Caco-2 (cell line): Measurements from ENCODE around the gene SMYD3. TPM values are rescaled to one million over a fixed set of nuclear protein-coding genes. Genes with fewer than 3 reads are reported as not detected.

Source experiments
- BruUV-seq: library from RNA; stranded (reverse); fragments of 400-500 nt; replicated peaks from 2 replicates; lab custom pipeline; 2021; lab: Mats Ljungman, UMichigan
- CTCF ChIA-PET: fragments of 300-600 bp; sonication (Branson Sonifier 250); formaldehyde crosslinking; loops from one replicate; lab custom pipeline; 2022; ENCODE audit warnings: antibody characterized with exemption; lab: Charles Lee
- POLR2A ChIA-PET: fragments of 300-600 bp; sonication (Branson Sonifier 250); formaldehyde crosslinking; loops from one replicate; lab custom pipeline; 2022; ENCODE audit warnings: antibody characterized with exemption; lab: Charles Lee
- DNase-seq, 2 experiments: peaks; one replicate each; pipeline versions ENCODE4 v3.0.0 to v3.0.0-alpha.2; 2020 to 2022
- H3K27me3 ChIP-seq: replicated peaks from 2 replicates; pipeline ENCODE4 v1.6.0; 2011; ENCODE audit warnings: low read length; ENCODE audit not compliant: control insufficient read depth, insufficient read depth
- H3K36me3 ChIP-seq: 2 replicates; pipeline ENCODE4 v1.5.1; 2011; ENCODE audit warnings: low read length; ENCODE audit not compliant: control insufficient read depth, insufficient read depth
- H3K4me1 ChIP-seq: fragments of 250-450 bp; sonication (Bioruptor Pico); 2 replicates; pipeline ENCODE4 v1.5.1; 2020; ENCODE audit warnings: mild to moderate bottlenecking
- H3K4me3 ChIP-seq: 2 replicates; pipeline ENCODE4 v1.5.1; 2011; ENCODE audit warnings: low read depth, mild to moderate bottlenecking, control low read depth, low read length
- H3K9me3 ChIP-seq: fragments of 250-450 bp; sonication (Bioruptor Pico); 2 replicates; pipeline ENCODE4 v1.5.1; 2020; ENCODE audit warnings: mild to moderate bottlenecking, moderate library complexity
- H3K27ac Mint-ChIP-seq: one replicate; pipeline ENCODE4 v1.8.0; 2022; ENCODE audit warnings: mixed read lengths; ENCODE audit not compliant: unreplicated experiment
- H3K27me3 Mint-ChIP-seq: one replicate; pipeline ENCODE4 v1.8.0; 2022; ENCODE audit warnings: mixed read lengths; ENCODE audit not compliant: insufficient read depth, unreplicated experiment
- H3K36me3 Mint-ChIP-seq: one replicate; pipeline ENCODE4 v1.8.0; 2022; ENCODE audit warnings: mild to moderate bottlenecking, mixed read lengths; ENCODE audit not compliant: insufficient read depth, unreplicated experiment
- H3K4me1 Mint-ChIP-seq: one replicate; pipeline ENCODE4 v1.8.0; 2022; ENCODE audit warnings: low read depth, mixed read lengths; ENCODE audit not compliant: unreplicated experiment
- H3K4me3 Mint-ChIP-seq: one replicate; pipeline ENCODE4 v1.8.0; 2022; ENCODE audit warnings: mild to moderate bottlenecking, moderate library complexity, mixed read lengths; ENCODE audit not compliant: unreplicated experiment
- H3K9me3 Mint-ChIP-seq: one replicate; pipeline ENCODE4 v1.8.0; 2022; ENCODE audit warnings: mixed read lengths; ENCODE audit not compliant: unreplicated experiment
- intact Hi-C: fragments of 100-400 bp; cut with micrococcal nuclease; formaldehyde crosslinking; loops from one replicate; pipeline ENCODE4 v1.10.0; 2022; ENCODE audit not compliant: unreplicated experiment
- total RNA-seq: library from RNA; stranded (reverse); gene quantifications from 2 replicates; pipeline ENCODE4 v1.2.3, GENCODE V29; 2022
- TF ChIP-seq, protein P1 (sequence below), 2 experiments: fragments of 200-600 bp in 1 of 2; IDR thresholded peaks; 1 replicate in 1 of 2; 2 replicates in 1 of 2; pipeline versions ENCODE4 v1.5.1 to v1.8.0; 2011 to 2022; ENCODE audit warnings: antibody characterized with exemption in 1 of 2, control low read depth in 1 of 2, inconsistent platforms in 1 of 2, low read depth in 1 of 2, low read length in 1 of 2, mild to moderate bottlenecking in 1 of 2, moderate library complexity in 1 of 2; ENCODE audit not compliant: insufficient read depth in 1 of 2, severe bottlenecking in 1 of 2, unreplicated experiment in 1 of 2

The SMYD3 gene
- total RNA-seq, 1 experiment from 2014 or later = 33.0 TPM

DNA sequence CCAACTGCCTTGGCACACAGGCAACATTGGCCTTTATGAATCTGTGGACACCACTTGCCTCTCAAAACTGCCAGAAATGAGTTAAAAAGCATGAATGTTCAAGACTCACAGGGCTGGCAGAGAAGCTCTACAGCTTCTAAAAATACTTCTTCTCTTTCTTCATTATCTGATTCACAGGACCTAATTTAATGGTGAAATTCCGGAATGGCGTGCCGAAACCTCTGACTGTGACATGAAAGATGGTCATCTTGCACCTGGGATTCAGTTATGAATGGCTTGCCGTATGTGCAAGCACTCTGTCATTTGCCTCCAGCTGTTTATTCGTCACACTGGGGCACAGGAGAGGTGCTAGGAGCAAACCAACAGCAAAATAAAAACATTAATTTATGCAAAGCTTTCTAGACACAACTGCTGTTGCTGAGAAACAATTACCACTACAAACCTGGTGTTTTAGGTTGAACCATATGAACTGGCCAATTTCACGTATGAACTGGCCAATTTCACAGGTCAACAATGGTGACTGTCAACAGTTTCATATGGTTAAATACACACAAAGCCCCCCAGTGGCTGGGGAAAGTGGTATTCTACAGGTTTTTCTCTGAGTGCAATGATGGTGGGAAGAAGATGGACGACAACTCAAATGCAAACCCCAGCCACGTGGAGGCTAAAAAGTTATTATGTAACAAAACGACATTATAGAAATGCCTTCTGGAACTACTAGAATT, 704.0 kb downstream of the SMYD3 start:
- CTCF ChIA-PET = no interaction called here
- TF ChIP-seq, protein P1, sequence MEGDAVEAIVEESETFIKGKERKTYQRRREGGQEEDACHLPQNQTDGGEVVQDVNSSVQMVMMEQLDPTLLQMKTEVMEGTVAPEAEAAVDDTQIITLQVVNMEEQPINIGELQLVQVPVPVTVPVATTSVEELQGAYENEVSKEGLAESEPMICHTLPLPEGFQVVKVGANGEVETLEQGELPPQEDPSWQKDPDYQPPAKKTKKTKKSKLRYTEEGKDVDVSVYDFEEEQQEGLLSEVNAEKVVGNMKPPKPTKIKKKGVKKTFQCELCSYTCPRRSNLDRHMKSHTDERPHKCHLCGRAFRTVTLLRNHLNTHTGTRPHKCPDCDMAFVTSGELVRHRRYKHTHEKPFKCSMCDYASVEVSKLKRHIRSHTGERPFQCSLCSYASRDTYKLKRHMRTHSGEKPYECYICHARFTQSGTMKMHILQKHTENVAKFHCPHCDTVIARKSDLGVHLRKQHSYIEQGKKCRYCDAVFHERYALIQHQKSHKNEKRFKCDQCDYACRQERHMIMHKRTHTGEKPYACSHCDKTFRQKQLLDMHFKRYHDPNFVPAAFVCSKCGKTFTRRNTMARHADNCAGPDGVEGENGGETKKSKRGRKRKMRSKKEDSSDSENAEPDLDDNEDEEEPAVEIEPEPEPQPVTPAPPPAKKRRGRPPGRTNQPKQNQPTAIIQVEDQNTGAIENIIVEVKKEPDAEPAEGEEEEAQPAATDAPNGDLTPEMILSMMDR (IDR thresholded peaks at IDR 0.05; ENCODE audit: insufficient read depth in 1 of 2, low read depth in 1 of 2, low read length in 1 of 2, severe bottlenecking in 1 of 2, unreplicated experiment in 1 of 2) = no peak

DNA sequence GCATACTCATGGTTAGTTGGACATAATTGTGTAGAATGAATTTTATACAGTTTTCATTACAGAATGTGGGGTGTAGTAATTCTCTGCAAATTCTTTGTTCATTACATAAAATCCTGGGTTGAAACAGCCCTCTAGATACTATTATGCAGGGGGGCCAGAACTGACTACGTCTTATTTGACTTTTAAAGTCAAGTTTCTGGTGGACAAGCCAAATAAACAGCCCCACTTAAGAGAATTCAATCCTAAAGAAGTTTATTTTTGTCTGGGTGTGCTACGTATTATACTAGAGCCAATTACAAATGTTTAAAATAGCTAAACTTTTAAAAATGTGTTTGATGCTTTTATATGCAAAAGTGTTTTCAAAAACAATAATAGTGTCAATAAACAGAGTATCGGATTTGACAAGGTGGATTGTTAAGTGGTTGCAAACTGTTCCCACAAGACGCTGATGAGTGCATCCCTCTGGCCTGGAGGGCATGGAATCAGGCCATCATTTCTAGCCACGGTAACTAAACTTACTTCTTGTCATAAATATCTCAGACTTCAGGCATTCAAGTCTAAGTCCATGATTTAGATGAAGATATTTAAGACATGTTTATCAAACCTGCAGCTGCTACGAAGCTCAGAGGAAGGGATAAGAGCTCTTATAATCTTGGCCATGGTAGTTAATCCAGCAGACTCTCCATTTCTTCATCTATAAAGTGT, 706.0 kb downstream of the SMYD3 start:
- no peaks in the 10 kb centered on the region for H3K27me3 ChIP-seq
- no peak for DNase-seq
- intact Hi-C loops = loop anchor here (10.0 kb wide), 1 partner anchor 646 kb away; the partner anchor contains the start of gene KIF26B
- ChIA-PET POLR2A (interaction anchor here (0.6 kb wide), 1 partner anchor 709 kb away, joined by 3 read pairs; no protein-coding TSS in a partner anchor), CTCF (no interaction called here)
- H3K36me3 Mint-ChIP-seq = no peaks in the 10 kb centered on the region
- H3K4me1 Mint-ChIP-seq = no peaks in the 10 kb centered on the region
- no peaks in the 10 kb centered on the region for H3K27me3 Mint-ChIP-seq
- no peaks in the 10 kb centered on the region for H3K9me3 Mint-ChIP-seq
- H3K36me3 ChIP-seq = no peaks in the 10 kb centered on the region; the same call in 1 of the 2 replicates
- H3K27ac Mint-ChIP-seq = no peak overlapping the region
- BruUV-seq = no TSS peak
- no peaks in the 10 kb centered on the region for H3K4me1 ChIP-seq
- TF ChIP-seq, protein P1 (IDR thresholded peaks at IDR 0.05; ENCODE audit: insufficient read depth in 1 of 2, low read depth in 1 of 2, low read length in 1 of 2, severe bottlenecking in 1 of 2, unreplicated experiment in 1 of 2) = no peak
- no peak overlapping the region for H3K4me3 Mint-ChIP-seq
- no peak overlapping the region for H3K4me3 ChIP-seq
- no peaks in the 10 kb centered on the region for H3K9me3 ChIP-seq

More for the DNA sequence above, 704.0 kb downstream of the SMYD3 start:
- no peaks in the 10 kb centered on the region for H3K36me3 ChIP-seq
- intact Hi-C loops = loop anchor here (10.0 kb wide), 1 partner anchor 648 kb away; the partner anchor contains the start of gene KIF26B
- no peak overlapping the region for H3K4me3 Mint-ChIP-seq
- H3K4me1 Mint-ChIP-seq = no peaks in the 10 kb centered on the region
- H3K9me3 Mint-ChIP-seq = no peaks in the 10 kb centered on the region
- POLR2A ChIA-PET = no interaction called here
- no peak overlapping the region for H3K27ac Mint-ChIP-seq
- no peaks in the 10 kb centered on the region for H3K27me3 Mint-ChIP-seq
- no peaks in the 10 kb centered on the region for H3K9me3 ChIP-seq
- BruUV-seq = no TSS peak
- H3K4me1 ChIP-seq = peaks cover 3% of the 10 kb centered on the region; the same call in 1 of the 2 replicates
- no peaks in the 10 kb centered on the region for H3K27me3 ChIP-seq
- no peak overlapping the region for H3K4me3 ChIP-seq
- H3K36me3 Mint-ChIP-seq = no peaks in the 10 kb centered on the region
- DNase-seq = no peak

GRCh38 chr1:245798349-245798711, 708.7 kb downstream of the SMYD3 start:
- Mint-ChIP-seq H3K9me3 (no peaks in the 10 kb centered on the region), H3K4me3 (no peak overlapping the region), H3K27me3 (no peaks in the 10 kb centered on the region), H3K27ac (peak overlapping the region; percentile 23), H3K4me1 (no peaks in the 10 kb centered on the region), H3K36me3 (no peaks in the 10 kb centered on the region)
- BruUV-seq = no TSS peak
- H3K27me3 ChIP-seq = no peaks in the 10 kb centered on the region
- H3K9me3 ChIP-seq = no peaks in the 10 kb centered on the region
- intact Hi-C loops = no loop called here
- TF ChIP-seq, protein P1 (IDR thresholded peaks at IDR 0.05; ENCODE audit: insufficient read depth in 1 of 2, low read depth in 1 of 2, low read length in 1 of 2, severe bottlenecking in 1 of 2, unreplicated experiment in 1 of 2) = no peak
- H3K4me1 ChIP-seq = no peaks in the 10 kb centered on the region
- no peak overlapping the region for H3K4me3 ChIP-seq
- DNase-seq = no peak
- POLR2A ChIA-PET = no interaction called here
- CTCF ChIA-PET = no interaction called here
- H3K36me3 ChIP-seq = no peaks in the 10 kb centered on the region; the same call in 1 of the 2 replicates
